HG03442 (cell line): ENCODE measurements around the gene LMTK2.

ENCODE experiments used
- ATAC-seq: cut with Tn5 transposase; IDR thresholded peaks from one replicate; pipeline ENCODE4 v1.9.1; 2021; ENCODE audit warnings: mild to moderate bottlenecking, moderate library complexity; ENCODE audit not compliant: unreplicated experiment

The LMTK2 gene

DNA sequence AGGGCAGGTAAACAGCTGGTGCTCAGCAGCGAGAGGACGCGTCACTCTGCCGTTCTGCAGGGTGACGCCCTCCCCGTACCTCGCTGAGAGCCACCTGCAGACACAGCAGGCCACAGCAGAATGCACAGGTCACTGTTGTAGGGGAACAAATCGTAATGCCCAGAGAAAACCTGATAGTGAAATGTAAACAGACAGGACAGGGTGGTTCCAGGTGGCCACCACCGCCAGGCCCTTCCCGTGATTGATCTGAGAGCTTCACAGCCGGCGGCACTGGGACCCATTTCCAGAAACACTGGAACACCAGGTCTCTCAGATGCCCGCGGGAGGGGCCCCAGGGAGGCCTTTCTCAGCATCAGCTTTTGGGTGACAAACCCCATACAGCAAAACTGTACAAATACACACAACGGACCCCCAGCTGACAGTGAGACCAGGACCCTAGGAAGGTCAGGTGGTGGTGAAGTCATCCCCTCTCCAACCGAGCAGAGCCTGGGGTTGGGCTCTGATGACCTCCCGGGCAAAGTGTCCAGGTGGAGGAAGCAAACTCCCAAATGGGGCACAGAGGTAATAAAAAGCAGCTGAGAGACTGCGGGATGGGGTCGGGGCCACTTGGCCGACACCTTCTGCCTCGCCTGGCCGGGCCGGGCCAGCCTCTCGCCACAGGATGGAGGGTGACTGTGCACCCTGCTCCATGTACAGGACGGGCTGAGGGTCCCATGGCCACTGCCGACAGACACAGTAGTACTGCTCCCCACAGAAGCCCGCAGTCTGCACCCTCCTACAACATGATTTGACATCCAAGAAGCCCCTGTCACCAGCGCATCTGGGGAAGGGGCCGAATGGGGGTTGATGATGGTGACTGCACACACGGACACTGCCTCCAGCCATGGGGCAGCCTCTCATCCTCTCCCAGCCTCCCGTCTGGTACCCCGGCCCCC, 109.2 kb downstream of the LMTK2 start:
- ATAC-seq: no peak

DNA sequence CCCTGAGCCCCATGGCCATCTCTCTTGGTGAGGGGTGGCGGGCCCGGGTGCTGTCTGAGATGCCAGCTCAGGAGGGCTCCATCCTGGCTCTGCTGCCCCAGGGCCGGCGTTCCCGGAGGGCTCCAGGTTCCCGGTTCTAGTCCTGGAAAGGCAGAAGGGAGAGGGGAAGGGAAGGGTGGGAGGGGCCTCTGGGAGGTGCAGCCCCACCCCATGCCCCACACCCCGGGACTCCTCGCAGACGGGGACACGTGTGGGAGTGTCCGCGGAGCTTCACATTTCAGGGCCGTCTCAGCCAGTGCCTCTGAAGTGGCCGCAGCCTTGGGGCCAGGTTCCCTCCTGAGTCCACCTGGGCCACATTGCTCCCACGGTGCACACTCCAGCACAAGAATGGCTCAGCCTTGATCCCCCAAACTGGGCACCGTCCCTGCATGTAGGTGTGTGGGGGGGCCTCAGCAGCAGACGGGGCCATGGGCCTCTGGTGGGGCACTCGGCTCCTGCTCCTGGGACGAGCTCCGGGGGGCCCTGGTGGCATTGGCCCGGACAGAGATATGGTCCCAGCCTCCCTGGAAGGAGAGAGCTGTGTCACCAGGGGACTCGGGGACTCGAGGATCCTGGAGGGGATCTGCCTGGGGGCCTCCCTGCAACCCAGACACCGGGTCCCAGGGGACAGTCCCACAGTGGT, 110.4 kb downstream of the LMTK2 start:
- no peak for ATAC-seq

DNA sequence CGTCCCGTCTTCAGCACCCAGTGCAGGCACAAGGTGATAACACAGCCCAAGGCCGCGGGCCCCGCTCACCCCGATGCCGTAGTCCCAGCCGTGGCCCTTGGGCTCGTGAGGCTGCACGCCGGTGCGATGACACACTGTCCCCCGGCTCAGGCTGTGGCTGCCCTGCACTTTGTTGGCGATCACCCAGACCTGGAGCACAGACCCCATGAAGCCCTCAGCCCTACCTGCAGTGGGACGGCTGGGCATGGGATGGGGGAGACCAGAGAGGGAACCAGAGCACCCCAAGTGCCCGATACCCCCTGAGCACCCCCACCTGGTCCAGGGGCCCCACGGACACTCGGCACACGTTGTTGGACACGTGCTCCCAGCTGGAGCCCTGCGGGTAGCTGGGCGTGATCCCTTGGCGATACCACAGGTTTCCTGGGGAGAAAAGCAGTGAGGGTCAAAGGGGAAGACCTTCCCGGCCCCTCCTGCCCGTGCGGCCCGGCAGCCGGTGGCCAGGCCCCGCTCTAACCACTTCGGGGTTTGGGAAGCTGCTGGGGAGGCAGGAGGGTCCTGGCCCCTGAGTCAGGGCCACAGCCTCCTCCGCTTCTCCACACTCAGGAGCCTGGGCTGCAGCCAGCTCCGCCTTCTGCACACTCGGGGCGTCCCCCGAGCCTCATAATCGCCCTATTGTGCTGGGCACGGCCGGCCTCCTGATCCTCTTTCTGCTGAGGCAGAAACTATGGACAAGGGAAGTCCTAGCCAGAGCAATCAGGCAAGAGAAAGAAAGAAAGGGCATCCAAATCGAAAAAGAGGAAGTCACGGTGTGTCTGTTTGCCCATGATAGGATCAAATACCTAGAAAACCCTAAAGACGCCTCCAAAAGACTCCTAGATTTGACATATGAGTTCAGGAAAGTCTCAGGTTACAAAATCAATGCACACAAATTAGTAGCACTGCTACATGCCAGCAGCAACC, 111.2 kb downstream of the LMTK2 start:
- no peak for ATAC-seq

DNA sequence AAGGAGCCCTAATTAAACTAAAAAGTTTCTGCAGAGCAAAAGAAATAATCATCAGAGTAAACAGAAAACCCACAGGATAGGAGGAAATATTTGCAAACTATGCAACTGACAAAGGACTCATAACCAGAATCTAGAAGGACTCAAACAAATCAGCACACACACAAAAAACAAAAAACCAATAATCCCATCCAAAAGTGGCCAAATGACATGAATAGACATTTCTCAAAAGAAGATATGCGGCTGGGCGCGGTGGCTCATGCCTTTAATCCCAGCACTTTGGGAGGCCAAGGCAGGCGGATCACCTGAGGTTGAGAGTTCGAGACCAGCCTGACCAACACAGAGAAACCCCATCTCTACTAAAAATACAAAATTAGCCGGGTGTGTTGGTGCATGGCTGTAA, 112.7 kb downstream of the LMTK2 start:
- ATAC-seq: peak; percentile 30

DNA sequence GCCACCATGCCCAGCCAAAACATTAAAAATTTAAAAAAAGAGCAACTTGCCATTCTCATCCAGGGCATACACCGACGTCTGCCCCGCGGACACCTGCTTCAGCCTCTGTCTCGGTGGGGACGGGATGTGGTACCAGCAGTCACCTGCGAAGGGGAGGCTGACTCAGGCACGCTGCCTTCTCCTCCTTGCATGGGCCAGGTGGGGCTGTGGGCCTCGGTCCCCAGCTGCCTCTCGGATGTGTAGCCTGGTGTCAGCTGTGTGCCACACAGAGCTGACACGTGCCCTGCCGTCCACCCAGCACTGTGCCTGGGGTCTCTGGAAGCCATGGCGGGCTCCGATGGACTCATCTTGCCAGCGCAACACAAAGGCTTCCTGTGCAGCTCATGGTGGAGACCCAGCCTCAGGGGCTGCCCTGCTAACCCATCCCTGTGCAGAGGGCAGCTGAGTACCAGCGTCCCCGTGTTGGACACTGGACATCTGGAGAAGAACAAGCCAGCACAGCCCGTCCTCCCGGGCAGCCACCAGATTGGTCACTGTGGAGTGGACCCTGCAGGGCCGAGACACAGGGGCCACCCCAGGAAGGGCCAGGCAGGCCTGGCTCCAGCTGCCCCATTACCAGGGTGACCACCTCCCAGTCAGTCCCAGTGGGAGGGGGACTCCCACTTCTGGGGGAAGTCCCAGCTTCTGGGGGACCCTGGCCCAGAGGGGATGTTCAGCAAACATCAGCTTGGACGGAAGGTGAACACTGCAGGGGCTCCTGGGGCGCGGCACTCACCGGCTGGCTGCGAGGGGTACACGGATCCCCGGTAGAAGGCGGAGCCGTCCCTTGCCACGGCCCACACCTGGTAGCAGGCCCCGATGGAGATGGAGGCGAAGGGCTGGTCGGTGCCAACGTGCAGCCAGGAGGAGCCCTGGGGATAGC, 115.2 kb downstream of the LMTK2 start:
- ATAC-seq: no peak

DNA sequence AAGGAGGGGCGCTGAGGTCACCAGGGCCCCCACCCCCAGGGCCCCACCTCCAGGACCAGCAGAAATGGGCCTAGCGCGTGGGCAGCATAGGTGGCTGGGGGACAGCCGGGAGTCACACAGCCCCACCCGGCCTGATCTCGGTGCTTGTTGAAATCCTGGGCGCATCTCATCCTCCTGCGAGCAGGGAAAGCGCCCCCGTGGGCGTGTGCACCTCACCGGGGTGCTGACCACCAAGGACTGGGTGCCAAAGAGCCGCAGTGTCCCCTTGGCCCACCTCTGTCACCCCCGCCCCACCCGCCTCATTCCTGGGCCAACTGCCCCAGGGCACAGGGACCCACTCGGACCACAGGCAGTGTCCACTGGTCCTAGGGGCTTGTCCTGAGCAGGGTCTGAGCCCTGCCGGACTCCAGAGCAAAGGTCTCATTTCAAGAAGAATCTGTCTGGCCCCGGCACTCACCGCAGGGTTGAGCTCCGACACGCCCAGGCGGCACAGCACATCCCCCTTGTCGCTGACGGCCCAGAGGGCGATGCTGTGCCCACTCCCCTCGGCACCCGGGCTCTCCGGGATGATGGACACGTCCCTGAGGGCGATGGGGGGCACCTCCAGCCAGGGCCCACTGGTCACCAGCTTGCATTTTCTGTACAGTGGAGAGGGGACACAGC, 116.0 kb downstream of the LMTK2 start:
- no peak for ATAC-seq

DNA sequence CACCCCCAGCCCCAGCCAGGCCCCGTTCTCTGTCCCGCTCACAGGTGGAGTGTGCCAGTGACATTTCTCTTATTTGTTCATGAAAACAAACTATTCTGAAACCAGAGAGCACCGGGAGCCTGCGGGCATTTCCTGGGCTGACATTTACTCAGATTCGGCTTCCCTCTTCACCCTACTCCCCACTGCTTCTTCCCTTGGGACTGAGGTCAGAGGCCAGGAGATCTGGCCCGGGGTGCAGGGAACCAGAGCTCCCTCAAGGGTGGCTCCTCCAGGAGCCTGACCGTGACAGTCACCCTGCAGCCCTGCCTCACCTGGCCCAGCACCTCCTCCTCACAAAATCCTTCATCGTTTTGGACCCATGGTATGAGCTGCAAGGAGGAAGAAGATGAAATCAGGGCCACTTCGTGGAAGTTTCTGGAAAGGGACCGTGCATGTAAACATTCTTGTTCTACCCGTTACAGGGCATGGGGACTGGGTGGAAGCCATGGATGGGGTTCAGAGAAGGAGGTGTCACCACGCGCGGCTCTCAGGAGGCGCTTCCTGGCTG, 116.8 kb downstream of the LMTK2 start:
- ATAC-seq: no peak

DNA sequence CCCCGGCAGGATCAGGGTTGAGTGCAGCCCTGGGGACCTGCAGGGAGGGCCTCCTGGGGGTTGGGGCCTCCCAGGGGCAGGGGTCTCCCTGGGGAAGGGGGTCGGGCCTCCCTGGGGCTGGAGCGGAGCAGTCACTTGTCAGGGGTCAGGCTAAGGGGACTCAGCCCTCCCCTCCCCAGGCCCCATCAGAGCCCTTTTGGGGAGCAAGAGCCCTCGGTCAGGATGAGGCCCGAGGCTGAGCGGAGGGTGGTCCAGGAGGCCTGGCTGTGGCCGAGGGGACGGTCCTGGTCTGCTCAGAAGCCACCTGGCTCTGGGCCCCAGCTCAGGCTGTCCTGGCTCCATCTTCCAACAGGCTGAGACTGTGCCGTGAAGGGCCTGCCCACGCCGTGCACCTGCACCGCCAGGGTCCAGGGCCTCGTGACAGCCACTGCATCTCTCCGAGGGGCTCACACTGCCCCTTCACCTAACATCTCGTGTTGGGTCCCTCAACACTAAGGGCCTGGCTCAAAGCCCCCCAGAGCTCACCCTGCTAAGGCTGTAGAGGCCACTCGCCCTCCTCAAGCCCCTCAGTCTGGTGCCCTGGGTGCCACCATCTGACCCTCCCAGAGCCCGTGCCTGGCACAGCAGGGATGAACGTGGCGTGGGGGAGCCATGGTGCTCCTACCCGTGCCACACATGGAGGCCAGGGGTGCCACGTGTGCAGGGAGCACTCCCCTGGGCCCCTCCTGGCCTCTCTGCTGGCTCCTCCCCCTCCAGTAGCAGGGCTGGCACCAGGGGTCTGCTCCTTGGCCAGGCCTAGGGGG, 117.4 kb downstream of the LMTK2 start:
- ATAC-seq: no peak

DNA sequence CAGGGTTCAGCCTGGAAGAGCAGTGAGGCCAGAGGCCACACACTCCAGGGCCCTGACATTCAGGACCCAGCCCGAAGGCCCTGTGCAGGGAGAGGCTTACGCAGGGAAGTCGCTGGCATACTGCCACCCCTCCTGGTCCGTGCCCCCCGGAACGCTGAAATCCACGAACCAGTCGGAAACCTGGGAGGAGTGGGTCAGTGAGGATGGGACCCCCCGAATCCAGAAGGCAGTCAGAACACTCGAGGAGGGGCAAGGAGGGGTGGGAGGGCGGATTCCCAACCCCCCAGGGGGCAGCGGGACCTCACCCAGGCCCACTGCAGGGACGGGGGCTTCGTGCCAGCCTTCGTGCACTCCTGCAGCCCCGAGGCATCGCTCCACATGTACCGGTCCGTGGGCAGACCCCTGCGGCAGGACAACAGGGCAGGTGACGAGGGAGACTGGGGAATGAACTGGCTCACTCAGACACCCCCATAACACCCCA, 118.1 kb downstream of the LMTK2 start:
- ATAC-seq: no peak

DNA sequence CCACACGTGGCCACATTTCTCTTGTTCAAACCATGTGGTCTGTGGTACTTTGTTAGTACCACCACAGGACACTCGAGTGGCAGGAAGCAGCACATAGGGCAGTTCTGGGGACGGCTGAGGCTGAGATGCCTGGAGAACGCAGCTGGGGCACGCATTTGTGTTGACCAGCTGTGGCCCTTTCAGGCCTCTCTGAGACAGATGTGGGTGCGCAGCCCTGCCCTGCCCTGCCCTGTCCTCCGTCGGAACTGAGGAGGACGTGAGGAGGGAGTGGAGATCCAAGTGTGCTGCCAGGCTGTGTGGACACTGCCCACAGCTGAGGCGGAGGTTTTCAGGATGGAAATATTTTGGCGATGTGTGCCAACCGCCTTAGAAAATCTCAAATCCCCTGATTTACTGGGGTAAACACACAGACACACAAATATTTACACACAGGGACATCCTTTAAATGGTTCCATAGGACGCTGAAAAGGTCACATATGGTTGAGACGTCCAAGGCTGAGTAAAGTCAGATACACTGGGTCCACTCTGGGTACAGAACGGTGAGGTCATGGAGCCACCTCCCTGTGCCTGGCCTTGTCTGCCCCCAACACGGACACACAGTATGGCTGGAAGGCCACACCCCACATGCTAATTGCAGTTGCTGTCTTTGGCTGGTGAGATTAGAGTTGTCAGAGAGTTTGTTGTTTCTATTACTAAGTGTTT, 119.4 kb downstream of the LMTK2 start:
- no peak for ATAC-seq

DNA sequence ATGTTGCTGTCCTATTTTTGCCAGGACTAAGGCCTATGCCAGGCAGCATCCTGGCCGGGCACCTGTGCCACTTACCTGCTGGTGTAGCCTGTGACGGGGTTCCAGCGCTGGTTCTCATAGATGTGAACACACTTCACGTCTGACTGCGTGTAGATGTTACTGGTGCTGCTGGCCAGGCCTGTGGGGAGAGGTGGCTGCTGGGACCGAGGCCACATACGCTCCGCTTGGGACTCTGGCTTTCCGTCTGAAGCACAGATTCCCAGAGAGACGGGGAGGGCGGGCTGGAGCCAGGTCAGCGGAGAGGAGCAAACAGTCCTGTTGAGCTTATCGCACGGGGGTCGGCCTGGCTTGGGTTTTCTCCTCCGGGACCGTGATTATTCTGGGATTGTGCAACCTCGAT, 121.3 kb downstream of the LMTK2 start:
- ATAC-seq: no peak

DNA sequence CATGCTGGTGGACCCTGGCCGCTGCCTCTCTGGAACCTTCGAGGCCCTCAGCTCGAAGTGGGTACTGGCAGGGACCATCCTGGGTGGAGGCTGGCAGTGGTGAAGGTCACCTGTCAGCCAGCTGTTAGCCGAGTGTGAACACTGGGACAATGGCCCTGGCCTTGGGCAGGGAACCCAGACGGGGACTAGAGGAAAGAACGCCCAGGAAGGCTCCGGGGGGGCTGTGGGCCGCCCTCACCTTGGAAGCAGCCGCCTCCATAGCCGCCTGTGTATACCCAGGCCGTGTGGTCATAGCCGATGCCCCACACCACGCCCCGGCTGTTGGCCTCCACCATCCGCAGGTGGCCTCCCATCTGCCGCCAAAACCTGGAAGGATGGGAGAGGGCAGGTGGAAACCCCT, 122.1 kb downstream of the LMTK2 start:
- no peak for ATAC-seq

DNA sequence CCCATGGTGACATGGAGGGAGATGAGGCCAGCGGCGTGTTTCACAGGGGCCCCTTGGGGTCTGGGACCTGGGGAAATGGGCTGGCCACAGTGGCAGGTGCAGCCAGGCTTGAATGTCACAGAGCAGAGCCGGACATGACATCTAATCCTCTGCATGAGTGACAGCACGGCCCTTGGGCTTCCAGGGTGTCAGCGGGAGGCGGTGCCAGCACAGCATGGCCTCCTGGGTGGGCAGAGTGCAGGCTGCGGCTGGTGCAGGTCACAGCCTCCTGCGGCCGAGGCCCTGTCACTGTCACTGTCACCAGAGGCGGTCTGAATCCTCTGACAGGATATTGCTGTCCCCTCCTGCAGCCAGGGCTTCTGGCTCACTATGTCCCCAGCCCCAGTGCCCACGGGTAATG, 122.8 kb downstream of the LMTK2 start:
- ATAC-seq: no peak

DNA sequence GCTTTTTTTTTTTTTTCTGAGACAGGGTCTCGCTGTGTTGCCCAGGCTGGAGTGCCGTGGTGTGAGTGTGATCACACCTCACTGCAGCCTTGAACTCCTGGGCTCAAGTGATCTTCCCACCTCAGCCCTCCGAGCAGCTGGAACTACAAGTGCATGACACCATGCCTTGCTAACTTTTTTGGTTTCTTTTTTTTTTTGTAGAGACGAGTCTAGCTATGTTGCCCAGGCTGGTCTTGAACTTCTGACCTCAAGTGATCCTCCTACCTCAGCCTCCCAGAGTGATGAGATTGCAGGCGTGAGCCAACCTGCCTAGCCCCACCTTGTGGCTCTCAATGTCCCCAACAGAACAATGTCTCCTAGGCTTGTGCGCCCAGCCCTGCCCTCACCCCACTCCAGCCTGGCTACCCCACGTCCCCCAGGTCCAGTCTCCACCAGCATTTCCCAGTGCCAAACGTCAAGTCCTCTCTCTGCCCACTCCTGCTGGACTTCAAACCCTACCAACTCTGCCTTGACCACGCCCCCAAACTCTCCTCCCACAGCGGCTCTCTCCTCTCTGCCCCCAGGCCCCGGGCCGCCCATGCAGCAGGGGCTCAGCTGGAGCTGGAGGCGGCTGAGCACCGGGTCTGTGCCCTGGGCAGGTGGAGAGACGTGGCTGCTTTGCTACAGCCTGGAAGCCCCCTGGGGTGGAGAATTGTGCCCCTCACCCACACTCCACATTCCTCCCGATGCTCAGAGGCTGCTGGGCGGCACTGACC, 123.5 kb downstream of the LMTK2 start:
- ATAC-seq: no peak

DNA sequence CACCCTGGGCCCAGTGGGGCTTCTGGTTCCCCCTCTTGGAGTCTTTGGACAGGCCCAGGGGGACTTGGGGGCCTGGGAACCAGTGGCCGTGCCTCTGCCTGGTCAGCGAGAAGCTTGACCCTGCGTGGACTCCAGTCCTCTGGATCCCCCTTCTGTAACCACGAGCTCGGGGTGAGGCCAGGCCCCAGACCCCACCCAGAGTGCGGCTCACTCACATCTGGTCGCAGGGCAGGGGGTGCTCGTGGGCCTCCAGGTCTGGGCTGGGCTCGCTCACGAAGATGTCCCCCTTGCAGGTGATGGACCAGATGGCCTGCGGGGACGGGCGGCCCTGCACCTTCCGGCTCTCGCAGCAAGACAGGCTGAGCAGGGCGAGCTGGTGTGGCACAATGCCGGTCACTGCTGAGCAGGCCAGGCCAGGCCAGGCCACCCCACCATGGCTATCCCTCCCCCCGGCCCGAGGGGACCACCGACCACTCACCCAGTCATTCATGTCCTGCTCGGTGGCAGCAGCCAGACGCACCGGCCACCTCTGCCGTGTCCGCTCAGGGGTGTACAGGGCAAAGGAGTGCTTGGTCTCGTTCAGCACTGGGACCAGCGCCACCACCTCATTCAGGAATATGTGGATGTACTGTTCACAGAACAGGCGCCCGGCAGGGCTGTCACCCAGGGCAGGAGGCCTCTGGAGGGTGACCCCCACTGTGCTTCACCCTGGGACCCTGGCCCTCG, 124.2 kb downstream of the LMTK2 start:
- no peak for ATAC-seq

DNA sequence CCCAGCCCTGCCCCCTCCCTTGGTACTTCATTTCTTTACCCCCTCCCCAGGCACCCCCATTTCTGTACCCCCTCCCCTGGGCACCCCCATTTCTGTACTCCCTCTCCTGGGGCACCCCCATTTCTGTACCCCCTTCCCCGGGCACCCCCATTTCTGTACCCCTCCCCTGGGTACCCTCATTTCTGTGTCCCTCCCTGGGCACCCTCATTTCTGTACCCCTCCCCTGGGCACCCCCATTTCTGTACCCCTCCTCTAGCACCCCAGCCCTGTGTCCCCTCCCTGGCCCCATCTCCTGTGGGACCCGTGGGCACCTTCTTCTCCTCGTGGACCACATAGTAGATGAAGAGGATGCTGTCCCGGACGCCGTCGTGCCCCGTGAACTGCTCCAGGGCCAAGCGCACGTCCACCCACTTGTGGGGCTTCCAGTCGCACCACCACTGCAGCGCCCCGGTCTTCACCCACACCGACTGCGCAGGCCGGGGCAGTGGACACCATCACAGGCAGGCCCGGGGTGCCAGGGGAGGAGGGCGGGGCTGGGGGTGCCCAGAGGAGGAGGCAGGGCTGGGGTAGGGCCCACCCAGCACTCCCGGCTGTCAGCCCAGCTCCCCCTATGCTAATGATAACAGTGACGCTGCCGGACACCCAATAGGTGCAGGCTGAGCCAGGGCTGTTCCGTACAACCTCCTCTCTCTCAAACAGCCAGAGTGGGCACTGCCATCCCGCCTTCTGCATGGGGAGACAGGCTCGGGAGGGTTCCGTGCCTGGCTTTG, 125.0 kb downstream of the LMTK2 start:
- no peak for ATAC-seq
